Spleen (tissue), 11 donors: ENCODE results near the gene U2SURP. TPM values are rescaled to one million over a fixed set of nuclear protein-coding genes. Genes with fewer than 3 reads are reported as not detected.
A peak's percentile ranks its signal among the peaks of the same experiment; 100 is the strongest.
"Not testable (repeated sequence)": the region's sequence is repeated elsewhere in the genome, so short reads cannot be mapped to it uniquely, and the experiment has no call there.

Experiments used
- DNase-seq: peaks from one replicate; pipeline ENCODE4 v3.0.0-alpha.2; 2020
- H3K27ac ChIP-seq, 8 donors: fragments of 200-600 bp; sonication (generic) in 7 of 8; 1 replicate in 4 of 8; 2 replicates in 4 of 8; pipeline versions ENCODE4 v1.5.0 to v1.8.0; 2016 to 2021; ENCODE audit warnings: inconsistent platforms in 4 of 8, mild to moderate bottlenecking in 4 of 8, moderate library complexity in 1 of 8
- H3K27me3 ChIP-seq, 7 donors: fragments of 200-600 bp; sonication (generic) in 6 of 7; replicated peaks in 1 of 7; 1 replicate in 4 of 7; 2 replicates in 3 of 7; pipeline versions ENCODE4 v1.5.0 to v1.8.0; 2016 to 2021; ENCODE audit warnings: inconsistent platforms in 3 of 7, mild to moderate bottlenecking in 1 of 7
- H3K36me3 ChIP-seq, 6 donors: fragments of 200-600 bp; sonication (generic) in 5 of 6; 1 replicate in 4 of 6; 2 replicates in 2 of 6; pipeline versions ENCODE4 v1.5.0 to v1.8.0; 2016 to 2021; ENCODE audit warnings: inconsistent platforms in 2 of 6
- H3K4me1 ChIP-seq, 6 donors: fragments of 200-600 bp; sonication (generic) in 5 of 6; 1 replicate in 3 of 6; 2 replicates in 3 of 6; pipeline versions ENCODE4 v1.5.0 to v1.8.0; 2016 to 2021; ENCODE audit warnings: inconsistent platforms in 3 of 6
- H3K4me3 ChIP-seq, 8 donors: fragments of 200-600 bp; sonication (generic) in 7 of 8; 1 replicate in 4 of 8; 2 replicates in 4 of 8; pipeline versions ENCODE4 v1.5.0 to v1.8.0; 2016 to 2021; ENCODE audit warnings: inconsistent platforms in 4 of 8, mild to moderate bottlenecking in 4 of 8, moderate library complexity in 2 of 8
- H3K9me3 ChIP-seq, 8 donors: fragments of 200-600 bp; sonication (generic) in 7 of 8; 1 replicate in 4 of 8; 2 replicates in 4 of 8; pipeline versions ENCODE4 v1.5.0 to v1.8.0; 2016 to 2021; ENCODE audit warnings: inconsistent platforms in 4 of 8
- CTCF ChIP-seq, 11 experiments: fragments of 200-600 bp in 7 of 11; fragments of 450-650 bp in 4 of 11; sonication (generic) in 4 of 11; IDR thresholded peaks in 8 of 11; conservative IDR thresholded peaks in 3 of 11; 1 replicate in 7 of 11; 2 replicates in 4 of 11; pipeline versions ENCODE4 v1.4.0 to v1.8.0; 2016 to 2021; ENCODE audit warnings: antibody characterized with exemption in 11 of 11, inconsistent platforms in 4 of 11, mild to moderate bottlenecking in 1 of 11
- POLR2A ChIP-seq, 3 donors: fragments of 450-650 bp; IDR thresholded peaks; one replicate each; pipeline ENCODE4 v1.5.1; 2017; ENCODE audit warnings: antibody characterized with exemption in 3 of 3, mild to moderate bottlenecking in 1 of 3
- POLR2AphosphoS5 ChIP-seq, 3 donors: sonication (generic); formaldehyde crosslinking; IDR thresholded peaks; one replicate each; pipeline ENCODE4 v1.5.1; 2017; ENCODE audit warnings: antibody characterized with exemption in 3 of 3
- WGBS, 5 donors: extraction: QIAGEN DNeasy Blood & Tissue Kit in 3 of 5; methylation state at CpG; one replicate each; pipeline versions ENCODE4 v1.1.5 to v1.1.7; 2013 to 2018; 5-methylcytosine and 5-hydroxymethylcytosine counted together
- intact Hi-C: fragments of 100-400 bp; cut with DNase I; formaldehyde crosslinking; loops from one replicate; pipeline ENCODE4 v1.15.0; 2023; ENCODE audit warnings: low total_unique reads
- polyA plus RNA-seq, 3 donors: library from polyadenylated mRNA; stranded (reverse); fragments of 200-250 nt; gene quantifications; one replicate each; pipeline ENCODE4 v1.2.1, GENCODE V29; 2013
- total RNA-seq, 7 donors: library from RNA; depleted of rRNA in 3 of 7; stranded (reverse); fragments of >200 nt in 3 of 7; fragmentation: NEBNext Ultra II Directional in 4 of 7; extraction: Animal tissue kit (Norgen Biotek cat#: 25700) in 4 of 7; gene quantifications; one replicate each; pipeline versions ENCODE4 v1.1.0 to v1.2.1, GENCODE V29; 2016 to 2021
- donor health status: healthy with polysubstance abuse.
- donor health status: DM: no; HTN: no; CAD: no; lungs with moderate emphysema.
- donor health status: DM: no; HTN: no; CAD: no.
- donor health status: Bipolar disorder and iron deficiency.
- donor health status: healthy.
- donor health status: DM: no; HTN: no; CAD: no.
- donor health status: DM: yes; HTN: yes; CAD: no.

Gene U2SURP
- total and polyA plus RNA-seq, 10 donors: 29.7 to 130 (median 94.6) TPM

DNA sequence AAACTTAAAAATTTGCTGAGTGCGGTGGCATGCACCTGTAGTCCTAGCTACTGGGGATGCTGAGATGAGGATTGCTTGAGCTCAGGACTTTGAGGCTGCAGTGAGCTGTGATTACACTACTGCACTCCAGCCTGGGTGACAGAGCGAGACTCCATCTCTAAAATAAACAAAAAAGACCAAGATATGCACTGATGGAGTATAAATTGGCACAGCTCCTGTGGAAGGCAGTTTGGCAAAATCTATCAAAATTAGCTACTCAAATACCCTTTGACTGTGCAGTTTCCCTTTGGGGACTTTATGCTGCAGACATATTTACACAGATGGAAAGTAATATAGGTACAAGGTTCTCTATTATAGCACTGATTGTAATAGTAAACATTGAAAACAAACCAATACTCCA lies 18.1 kb upstream of the U2SURP start:
- intact Hi-C loops: no loop called here
- TF ChIP-seq POLR2AphosphoS5 (IDR thresholded peaks at IDR 0.05) (no peak), CTCF (IDR thresholded peaks at IDR 0.05 in 8 of 11, conservative IDR thresholded peaks at IDR 0.05 in 3 of 11) (no peak), POLR2A (IDR thresholded peaks at IDR 0.05) (no peak)
- H3K4me3 ChIP-seq: no peak overlapping the region
- peaks cover 0 to 4% (median 0%) of the 10 kb centered on the region in 7 donors for H3K27me3 ChIP-seq
- no peaks in the 10 kb centered on the region for H3K36me3 ChIP-seq
- no peak overlapping the region for H3K27ac ChIP-seq
- no peaks in the 10 kb centered on the region for H3K9me3 ChIP-seq
- WGBS, 5 donors: 92 to 98% (median 93%) methylated on average over 2 of the region's 2 CpGs
- H3K4me1 ChIP-seq: peaks cover 0 to 9% (median 4%) of the 10 kb centered on the region in 6 donors
- DNase-seq: no peak

DNA sequence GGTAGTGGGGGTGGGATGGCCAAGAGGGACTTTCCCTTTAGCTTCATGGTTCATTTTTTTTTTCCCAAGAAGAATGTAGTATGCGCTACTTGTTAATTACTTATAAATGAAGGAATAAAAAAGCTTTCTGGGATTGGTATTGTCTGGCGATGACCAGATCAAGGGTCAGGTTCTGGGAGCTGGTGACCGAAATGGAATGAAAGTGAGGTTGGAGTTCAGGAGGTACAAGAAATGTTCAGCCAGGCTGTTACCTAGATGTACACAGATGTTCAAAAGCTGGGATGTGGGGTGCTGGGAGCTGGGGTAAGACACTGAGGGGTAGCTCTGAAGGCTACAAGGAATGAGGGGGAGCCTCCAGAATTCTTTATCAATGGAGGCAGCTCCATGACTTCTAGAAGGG lies 17.1 kb upstream of the U2SURP start:
- intact Hi-C loops: no loop called here
- peaks cover 0 to 4% (median 0%) of the 10 kb centered on the region in 7 donors for H3K27me3 ChIP-seq

GRCh38 chr3:142987080-142987700 lies 14.2 kb upstream of the U2SURP start:
- H3K27ac ChIP-seq: no peak overlapping the region
- H3K4me1 ChIP-seq: peaks cover 0 to 9% (median 4%) of the 10 kb centered on the region in 6 donors
- H3K36me3 ChIP-seq: no peaks in the 10 kb centered on the region
- no peak for DNase-seq
- H3K27me3 ChIP-seq: peaks cover 0 to 4% (median 0%) of the 10 kb centered on the region in 7 donors
- peak; percentile 20 to 74 (median 64) for TF ChIP-seq CTCF (IDR thresholded peaks at IDR 0.05 in 8 of 11, conservative IDR thresholded peaks at IDR 0.05 in 3 of 11)
- TF ChIP-seq POLR2AphosphoS5 (IDR thresholded peaks at IDR 0.05): no peak
- H3K4me3 ChIP-seq: no peak overlapping the region
- WGBS, 5 donors: 62 to 76% (median 68%) methylated on average over 5 of the region's 5 CpGs
- no peaks in the 10 kb centered on the region for H3K9me3 ChIP-seq
- intact Hi-C loops: loop anchor here (5.0 kb wide), 1 partner anchor 160 kb away; no protein-coding TSS in a partner anchor

More for the DNA sequence above, 17.1 kb upstream of the U2SURP start:
- Histone ChIP-seq H3K36me3 (no peaks in the 10 kb centered on the region), H3K4me1 (peaks cover 0 to 9% (median 4%) of the 10 kb centered on the region in 6 donors), H3K4me3 (no peak overlapping the region), H3K9me3 (no peaks in the 10 kb centered on the region), H3K27ac (no peak overlapping the region)
- DNase-seq: no peak
- TF ChIP-seq POLR2AphosphoS5 (IDR thresholded peaks at IDR 0.05) (no peak), CTCF (IDR thresholded peaks at IDR 0.05 in 8 of 11, conservative IDR thresholded peaks at IDR 0.05 in 3 of 11) (no peak), POLR2A (IDR thresholded peaks at IDR 0.05) (no peak)
- whole genome bisulfite sequencing, 5 donors: 94 to 98% (median 95%) methylated on average over 3 of the region's 3 CpGs

GRCh38 chr3:142987707-142988106 lies 13.7 kb upstream of the U2SURP start:
- intact Hi-C loops: loop anchor here (5.0 kb wide), 1 partner anchor 160 kb away; no protein-coding TSS in a partner anchor
- Histone ChIP-seq H3K9me3 (no peaks in the 10 kb centered on the region), H3K4me1 (peaks cover 0 to 9% (median 4%) of the 10 kb centered on the region in 6 donors), H3K36me3 (no peaks in the 10 kb centered on the region), H3K27me3 (peaks cover 0 to 4% (median 0%) of the 10 kb centered on the region in 7 donors), H3K4me3 (no peak overlapping the region), H3K27ac (no peak overlapping the region)
- TF ChIP-seq POLR2A (IDR thresholded peaks at IDR 0.05) (no peak), CTCF (IDR thresholded peaks at IDR 0.05 in 8 of 11, conservative IDR thresholded peaks at IDR 0.05 in 3 of 11) (no peak), POLR2AphosphoS5 (IDR thresholded peaks at IDR 0.05) (no peak)
- WGBS, 5 donors: 36 to 43% (median 37%) methylated on average over 7 of the region's 7 CpGs
- no peak for DNase-seq

GRCh38 chr3:142988221-142988620 lies 13.1 kb upstream of the U2SURP start:
- H3K4me1 ChIP-seq, DNase-seq, H3K36me3 ChIP-seq, H3K9me3 ChIP-seq, H3K27me3 ChIP-seq, H3K4me3 ChIP-seq, H3K27ac ChIP-seq: not testable (repeated sequence)
- 87 to 96% (median 92%) methylated on average over 2 of the region's 2 CpGs for WGBS, 5 donors
- intact Hi-C loops: loop anchor here (5.0 kb wide), 1 partner anchor 161 kb away; no protein-coding TSS in a partner anchor

DNA sequence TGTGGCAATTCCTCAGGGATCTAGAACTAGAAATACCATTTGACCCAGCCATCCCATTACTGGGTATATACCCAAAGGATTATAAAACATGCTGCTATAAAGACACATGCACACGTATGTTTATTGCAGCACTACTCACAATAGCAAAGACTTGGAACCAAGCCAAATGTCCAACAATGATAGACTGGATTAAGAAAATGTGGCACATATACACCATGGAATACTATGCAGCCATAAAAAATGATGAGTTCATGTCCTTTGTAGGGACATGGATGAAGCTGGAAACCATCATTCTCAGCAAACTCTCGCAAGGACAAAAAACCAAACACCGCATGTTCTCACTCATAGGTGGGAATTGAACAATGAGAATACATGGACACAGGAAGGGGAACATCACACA lies 12.5 kb upstream of the U2SURP start:
- H3K27ac ChIP-seq, DNase-seq, H3K36me3 ChIP-seq, H3K9me3 ChIP-seq, H3K4me3 ChIP-seq, H3K27me3 ChIP-seq: not testable (repeated sequence)
- 93 to 100% (median 100%) methylated on average over 2 of the region's 3 CpGs; no CpG with 5 or more reads in 2 of the 5 donors for WGBS, 5 donors
- intact Hi-C loops: loop anchor here (5.0 kb wide), 1 partner anchor 162 kb away; no protein-coding TSS in a partner anchor
- peaks cover 0 to 16% (median 7%) of the 10 kb centered on the region in 6 donors for H3K4me1 ChIP-seq
